H1 (cell line): Measurements from ENCODE around the gene ENPP3. TPM values are rescaled to one million over a fixed set of nuclear protein-coding genes. Genes with fewer than 3 reads are reported as not detected.

Experiments
- ATF3 ChIP-seq: IDR thresholded peaks from 2 replicates; pipeline ENCODE4 v1.6.1; 2011; ENCODE audit warnings: low read depth, mild to moderate bottlenecking, low read length; ENCODE audit not compliant: insufficient read depth
- BCL11A ChIP-seq, 2 experiments: IDR thresholded peaks; one replicate each; pipeline ENCODE4 v1.6.1; 2011; ENCODE audit warnings: low read depth in 2 of 2, low read length in 2 of 2, mild to moderate bottlenecking in 2 of 2
- CHD7 ChIP-seq: fragments of 300-600 bp; sonication (generic); IDR thresholded peaks from 2 replicates; pipeline ENCODE4 v1.7.1; 2012; ENCODE audit warnings: low read length, moderate library complexity, mild to moderate bottlenecking, inconsistent platforms; ENCODE audit not compliant: insufficient replicate concordance
- CTBP2 ChIP-seq: IDR thresholded peaks from 2 replicates; pipeline ENCODE4 v1.7.0; 2011; ENCODE audit warnings: borderline replicate concordance, mild to moderate bottlenecking, moderate library complexity, mixed read lengths, low read length; ENCODE audit not compliant: insufficient read depth, insufficient read length
- GTF2F1 ChIP-seq: IDR thresholded peaks from 2 replicates; pipeline ENCODE4 v1.6.1; 2012; ENCODE audit warnings: low read depth, low read length, improper control_type of control experiment, borderline replicate concordance
- HDAC2 ChIP-seq, 2 experiments: fragments of 300-600 bp in 1 of 2; sonication (generic) in 1 of 2; IDR thresholded peaks; 2 replicates each; pipeline ENCODE4 v1.6.1; 2011 to 2012; ENCODE audit warnings: low read depth in 2 of 2, low read length in 2 of 2, mild to moderate bottlenecking in 2 of 2, moderate library complexity in 2 of 2, borderline replicate concordance in 1 of 2, inconsistent platforms in 1 of 2
- KDM4A ChIP-seq: IDR thresholded peaks from one replicate; pipeline ENCODE4 v1.7.1; 2012; ENCODE audit warnings: low read depth, mild to moderate bottlenecking, moderate library complexity, low read length, inconsistent platforms; ENCODE audit not compliant: severe bottlenecking
- PHF8 ChIP-seq: fragments of 200-600 bp; sonication (generic); conservative IDR thresholded peaks from 2 replicates; pipeline ENCODE4 v1.7.1; 2012; ENCODE audit warnings: low read depth, mild to moderate bottlenecking, inconsistent platforms, low read length, moderate library complexity
- SIN3A ChIP-seq, 2 experiments: IDR thresholded peaks in 1 of 2; conservative IDR thresholded peaks in 1 of 2; 2 replicates each; pipeline ENCODE4 v1.6.1; 2011 to 2012; ENCODE audit warnings: low read length in 2 of 2, improper control_type of control experiment in 1 of 2, low read depth in 1 of 2, mild to moderate bottlenecking in 1 of 2
- SIX5 ChIP-seq: IDR thresholded peaks from 2 replicates; pipeline ENCODE4 v1.6.1; 2011; ENCODE audit warnings: mild to moderate bottlenecking, low read depth, low read length
- polyA plus RNA-seq, 7 experiments: library from polyadenylated mRNA; depleted of rRNA in 3 of 7; stranded (reverse) in 5 of 7; unstranded in 2 of 7; fragments of >200 nt in 5 of 7; fragments of 200-250 nt in 2 of 7; gene quantifications; 1 replicate in 5 of 7; 2 replicates in 1 of 7; 4 replicates in 1 of 7; pipeline versions ENCODE4 v1.2.1 to v1.2.3, GENCODE V29; 2011 to 2013; ENCODE audit warnings: missing spikeins in 2 of 7, mixed read lengths in 2 of 7
- total RNA-seq: library from RNA; stranded (reverse); fragmentation: NEBNext Ultra II Directional; extraction: Animal tissue kit (Norgen Biotek cat#: 25700); gene quantifications from 2 replicates; pipeline ENCODE4 v1.2.1, GENCODE V29; 2021

The ENPP3 gene
- total and polyA plus RNA-seq, 2 of the 8 experiments (the other 6 are each of a cell fraction or from before 2014, with no cell fraction given), result 0.11 TPM; not detected in 1

- TF ChIP-seq CHD7 (no peak), CTBP2 (no peak), SIN3A (conservative IDR thresholded peaks at IDR 0.05 in 1 of 2, IDR thresholded peaks at IDR 0.05 in 1 of 2; ENCODE audit: low read depth in 1 of 2, low read length in 2 of 2) (no peak), ATF3 (no peak), GTF2F1 (no peak), BCL11A (IDR thresholded peaks at IDR 0.05; ENCODE audit: low read depth in 2 of 2, low read length in 2 of 2) (no peak), HDAC2 (IDR thresholded peaks at IDR 0.05; ENCODE audit: borderline replicate concordance in 1 of 2, low read depth in 2 of 2, low read length in 2 of 2) (no peak), SIX5 (no peak), KDM4A (no peak), PHF8 (no peak)
Measured at GRCh38 chr6:131645846-131646245, 8.7 kb downstream of the ENPP3 start (continued).
